DND-41 (cell line): ENCODE results near the gene OR52E6.

ENCODE experiments used
- ATAC-seq: fragments of 200-7000 bp; cut with Tn5 transposase; 3 replicates; pipeline ENCODE4 v1.9.1; 2021; ENCODE audit warnings: low read depth; ENCODE audit not compliant: insufficient read depth
- DNase-seq: peaks from one replicate; pipeline ENCODE4 v3.0.0-alpha.2; 2020
- H2AFZ ChIP-seq: 2 replicates; pipeline ENCODE4 v1.6.0; 2012; ENCODE audit warnings: low read depth, low read length
- H3K27ac ChIP-seq: 2 replicates; pipeline ENCODE4 v1.5.1; 2012; ENCODE audit warnings: low read length, inconsistent platforms
- H3K27me3 ChIP-seq: fragments of 200-600 bp; sonication (generic); 2 replicates; pipeline ENCODE4 v1.6.0; 2012; ENCODE audit warnings: low read length, mild to moderate bottlenecking, inconsistent platforms; ENCODE audit not compliant: insufficient read depth, poor library complexity
- H3K36me3 ChIP-seq: 2 replicates; pipeline ENCODE4 v1.5.1; 2012; ENCODE audit warnings: low read length, inconsistent platforms; ENCODE audit not compliant: insufficient read depth
- H3K4me1 ChIP-seq: 2 replicates; pipeline ENCODE4 v1.5.1; 2012; ENCODE audit warnings: mild to moderate bottlenecking, low read length; ENCODE audit not compliant: insufficient read depth
- H3K4me2 ChIP-seq: 2 replicates; pipeline ENCODE4 v1.6.0; 2012; ENCODE audit warnings: mild to moderate bottlenecking, moderate library complexity, low read length, inconsistent platforms; ENCODE audit not compliant: insufficient read depth
- H3K4me3 ChIP-seq, 2 experiments: fragments of 200-600 bp in 1 of 2; shearing (Covaris generic) in 1 of 2; 2 replicates each; pipeline ENCODE4 v1.5.1; 2012 to 2016; ENCODE audit warnings: inconsistent platforms in 2 of 2, low read length in 2 of 2, mild to moderate bottlenecking in 2 of 2, low read depth in 1 of 2, moderate library complexity in 1 of 2
- H3K79me2 ChIP-seq: 2 replicates; pipeline ENCODE4 v1.6.0; 2012; ENCODE audit warnings: low read length, inconsistent platforms; ENCODE audit not compliant: insufficient read depth
- H3K9ac ChIP-seq: 2 replicates; pipeline ENCODE4 v1.6.0; 2012; ENCODE audit warnings: low read depth, mild to moderate bottlenecking, inconsistent platforms, low read length, moderate library complexity
- H3K9me3 ChIP-seq: 2 replicates; pipeline ENCODE4 v1.5.1; 2012; ENCODE audit warnings: low read length, moderate library complexity, mild to moderate bottlenecking, inconsistent platforms; ENCODE audit not compliant: insufficient read depth, severe bottlenecking
- H4K20me1 ChIP-seq: 2 replicates; pipeline ENCODE4 v1.6.0; 2012; ENCODE audit warnings: low read length; ENCODE audit not compliant: insufficient read depth
- EZH2 ChIP-seq: IDR thresholded peaks from 3 replicates; pipeline ENCODE4 v1.6.1; 2012; ENCODE audit warnings: borderline replicate concordance, low read depth, mild to moderate bottlenecking, moderate library complexity, low read length, inconsistent platforms; ENCODE audit not compliant: severe bottlenecking
- TF ChIP-seq, protein P1 (sequence below): IDR thresholded peaks from 2 replicates; pipeline ENCODE4 v1.5.1; 2012; ENCODE audit warnings: borderline replicate concordance, low read length, moderate library complexity, mild to moderate bottlenecking; ENCODE audit not compliant: poor library complexity, severe bottlenecking; ENCODE audit errors: extremely low read depth

Gene OR52E6

DNA sequence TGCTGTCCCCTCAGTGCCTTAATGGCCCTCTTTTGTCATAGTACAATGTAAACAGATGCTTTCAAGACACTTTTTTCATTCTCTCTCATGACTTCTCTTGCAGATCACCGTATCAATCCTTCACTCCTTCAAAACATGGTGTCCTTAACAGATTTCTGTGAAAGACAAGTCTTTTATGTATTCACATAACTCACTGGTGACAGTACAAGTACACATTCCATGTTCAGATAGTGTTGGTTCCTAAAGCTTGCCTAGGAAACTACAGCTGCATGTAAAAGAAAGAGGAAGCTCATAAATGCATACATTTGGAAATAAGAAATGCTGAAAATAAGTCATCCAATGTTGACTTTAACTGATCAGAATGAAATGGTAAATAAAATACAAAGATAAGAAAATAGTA, 5.0 kb upstream of the OR52E6 start:
- no peak overlapping the region for H2AFZ ChIP-seq
- no peak for DNase-seq
- no peak for ATAC-seq
- TF ChIP-seq EZH2, result no peak
- TF ChIP-seq, protein P1, sequence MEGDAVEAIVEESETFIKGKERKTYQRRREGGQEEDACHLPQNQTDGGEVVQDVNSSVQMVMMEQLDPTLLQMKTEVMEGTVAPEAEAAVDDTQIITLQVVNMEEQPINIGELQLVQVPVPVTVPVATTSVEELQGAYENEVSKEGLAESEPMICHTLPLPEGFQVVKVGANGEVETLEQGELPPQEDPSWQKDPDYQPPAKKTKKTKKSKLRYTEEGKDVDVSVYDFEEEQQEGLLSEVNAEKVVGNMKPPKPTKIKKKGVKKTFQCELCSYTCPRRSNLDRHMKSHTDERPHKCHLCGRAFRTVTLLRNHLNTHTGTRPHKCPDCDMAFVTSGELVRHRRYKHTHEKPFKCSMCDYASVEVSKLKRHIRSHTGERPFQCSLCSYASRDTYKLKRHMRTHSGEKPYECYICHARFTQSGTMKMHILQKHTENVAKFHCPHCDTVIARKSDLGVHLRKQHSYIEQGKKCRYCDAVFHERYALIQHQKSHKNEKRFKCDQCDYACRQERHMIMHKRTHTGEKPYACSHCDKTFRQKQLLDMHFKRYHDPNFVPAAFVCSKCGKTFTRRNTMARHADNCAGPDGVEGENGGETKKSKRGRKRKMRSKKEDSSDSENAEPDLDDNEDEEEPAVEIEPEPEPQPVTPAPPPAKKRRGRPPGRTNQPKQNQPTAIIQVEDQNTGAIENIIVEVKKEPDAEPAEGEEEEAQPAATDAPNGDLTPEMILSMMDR, result no peak
- H3K79me2 ChIP-seq, result no peaks in the 10 kb centered on the region
- H3K9me3 ChIP-seq, result no peaks in the 10 kb centered on the region
- H3K4me3 ChIP-seq, result no peak overlapping the region
- no peak overlapping the region for H3K27ac ChIP-seq
- no peak overlapping the region for H3K4me2 ChIP-seq
- H3K4me1 ChIP-seq, result no peaks in the 10 kb centered on the region
- H3K36me3 ChIP-seq, result no peaks in the 10 kb centered on the region
- H4K20me1 ChIP-seq, result no peaks in the 10 kb centered on the region
- no peak overlapping the region for H3K9ac ChIP-seq
- H3K27me3 ChIP-seq, result peaks cover 2% of the 10 kb centered on the region

DNA sequence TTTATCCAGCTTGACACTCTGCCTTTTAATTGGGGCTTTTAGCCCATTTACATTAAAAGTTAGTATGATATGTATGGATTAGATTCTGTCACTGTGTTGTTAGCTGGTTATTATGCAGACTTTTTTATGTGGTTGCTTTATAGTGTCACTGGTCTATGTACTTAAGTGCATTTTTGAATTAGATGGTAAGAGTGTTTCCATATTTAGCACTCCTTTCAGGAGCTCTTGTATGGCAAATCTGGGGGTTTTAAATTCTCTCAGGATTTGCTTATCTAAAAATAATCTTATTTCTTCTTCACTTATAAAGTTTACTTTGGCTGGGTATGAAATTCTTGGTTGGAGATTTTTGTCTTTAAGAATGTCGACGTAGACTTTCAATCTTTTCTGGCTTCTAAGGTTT, 4.0 kb downstream of the OR52E6 start:
- no peaks in the 10 kb centered on the region for H3K9me3 ChIP-seq
- no peak for DNase-seq
- H3K4me1 ChIP-seq, result no peaks in the 10 kb centered on the region
- no peaks in the 10 kb centered on the region for H4K20me1 ChIP-seq
- no peak overlapping the region for H2AFZ ChIP-seq
- H3K79me2 ChIP-seq, result no peaks in the 10 kb centered on the region
- H3K4me3 ChIP-seq, result no peak overlapping the region
- H3K9ac ChIP-seq, result no peak overlapping the region
- H3K27ac ChIP-seq, result no peak overlapping the region
- no peak for ATAC-seq
- TF ChIP-seq, protein P1, result no peak
- TF ChIP-seq EZH2, result no peak
- no peaks in the 10 kb centered on the region for H3K27me3 ChIP-seq
- no peaks in the 10 kb centered on the region for H3K36me3 ChIP-seq
- H3K4me2 ChIP-seq, result no peak overlapping the region

DNA sequence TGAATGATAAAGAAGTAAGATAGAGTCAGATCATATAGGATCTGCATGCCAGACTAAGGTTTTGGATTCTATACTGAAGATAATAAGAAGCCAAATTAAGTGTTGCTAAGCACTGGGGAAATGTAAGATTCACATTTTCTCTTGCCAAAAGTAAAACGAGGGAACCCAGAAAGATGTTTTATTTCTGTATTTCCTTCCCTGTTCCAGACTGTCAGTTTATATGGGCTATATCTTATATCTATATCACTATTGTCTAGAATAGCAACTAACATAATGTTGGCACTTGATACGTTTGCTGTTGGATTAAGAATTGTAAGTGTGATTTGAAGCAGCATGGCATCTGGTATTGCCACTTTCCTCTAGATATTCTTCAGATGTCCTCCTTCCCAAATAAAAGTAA, 8.3 kb downstream of the OR52E6 start:
- no peaks in the 10 kb centered on the region for H3K79me2 ChIP-seq
- no peak overlapping the region for H3K27ac ChIP-seq
- peaks cover 2% of the 10 kb centered on the region for H3K27me3 ChIP-seq
- no peak overlapping the region for H3K9ac ChIP-seq
- DNase-seq (no peak), ATAC-seq (no peak)
- H3K4me1 ChIP-seq, result no peaks in the 10 kb centered on the region
- H3K36me3 ChIP-seq, result no peaks in the 10 kb centered on the region
- no peak overlapping the region for H3K4me3 ChIP-seq
- TF ChIP-seq, protein P1, result no peak
- TF ChIP-seq EZH2, result no peak
- no peak overlapping the region for H2AFZ ChIP-seq
- H3K9me3 ChIP-seq, result no peaks in the 10 kb centered on the region
- H4K20me1 ChIP-seq, result no peaks in the 10 kb centered on the region
- no peak overlapping the region for H3K4me2 ChIP-seq
